Upper lobe of right lung (tissue), 1 donor: ENCODE measurements around the gene JAG2. TPM values are rescaled to one million over a fixed set of nuclear protein-coding genes. Genes with fewer than 3 reads are reported as not detected.

ENCODE experiments used
- ATAC-seq: fragments of 200-7000 bp; cut with Tn5 transposase; one replicate; pipeline ENCODE4 v1.9.1; 2020; ENCODE audit warnings: mild to moderate bottlenecking, moderate library complexity
- DNase-seq: peaks from one replicate; pipeline ENCODE4 v3.0.0-alpha.2; 2020
- H3K27ac ChIP-seq: fragments of 200-600 bp; one replicate; pipeline ENCODE4 v1.8.0; 2022
- H3K27me3 ChIP-seq: fragments of 200-600 bp; one replicate; pipeline ENCODE4 v1.8.0; 2022; ENCODE audit warnings: mild to moderate bottlenecking
- H3K36me3 ChIP-seq: fragments of 200-600 bp; one replicate; pipeline ENCODE4 v1.8.0; 2022
- H3K4me1 ChIP-seq: fragments of 200-600 bp; one replicate; pipeline ENCODE4 v1.8.0; 2022
- H3K4me3 ChIP-seq: fragments of 200-600 bp; one replicate; pipeline ENCODE4 v1.8.0; 2022; ENCODE audit warnings: mild to moderate bottlenecking
- H3K9me3 ChIP-seq: fragments of 200-600 bp; one replicate; pipeline ENCODE4 v1.8.0; 2022
- CTCF ChIP-seq: fragments of 200-600 bp; IDR thresholded peaks from one replicate; pipeline ENCODE4 v1.8.0; 2022; ENCODE audit warnings: antibody characterized with exemption
- intact Hi-C: fragments of 100-400 bp; cut with DNase I; formaldehyde crosslinking; loops from one replicate; pipeline ENCODE4 v1.11.0; 2022
- total RNA-seq: library from RNA; stranded (reverse); fragmentation: NEBNext Ultra II Directional; extraction: Animal tissue kit (Norgen Biotek cat#: 25700); gene quantifications from one replicate; pipeline ENCODE4 v1.2.1, GENCODE V29; 2021
- donor health status: DM: no; HTN: yes; CAD: no; lungs with severe emphysema.

Gene JAG2
- total RNA-seq, 1 donor from 2014 or later, result 31.2 TPM

GRCh38 chr14:105102361-105102870 is 66.2 kb downstream of the JAG2 start:
- TF ChIP-seq CTCF, result no peak
- H3K36me3 ChIP-seq, result no peaks in the 10 kb centered on the region
- intact Hi-C loops, result no loop called here
- H3K27ac ChIP-seq, result no peak overlapping the region
- no peaks in the 10 kb centered on the region for H3K9me3 ChIP-seq
- H3K27me3 ChIP-seq, result peaks cover 16% of the 10 kb centered on the region
- DNase-seq (no peak), ATAC-seq (no peak)
- no peak overlapping the region for H3K4me3 ChIP-seq
- H3K4me1 ChIP-seq, result no peaks in the 10 kb centered on the region

- ATAC-seq, result no peak
- DNase-seq, result no peak
- H3K4me3 ChIP-seq, result no peak overlapping the region
- H3K9me3 ChIP-seq, result no peaks in the 10 kb centered on the region
- no peaks in the 10 kb centered on the region for H3K4me1 ChIP-seq
- no peak overlapping the region for H3K27ac ChIP-seq
- intact Hi-C loops, result no loop called here
- no peak for TF ChIP-seq CTCF
- peaks cover 16% of the 10 kb centered on the region for H3K27me3 ChIP-seq
- H3K36me3 ChIP-seq, result no peaks in the 10 kb centered on the region
These were observed 67.7 kb downstream of the JAG2 start for GRCh38 chr14:105100910-105101309.

- intact Hi-C loops, result loop anchor here (10.0 kb wide), 1 partner anchor 255 kb away; no protein-coding TSS in a partner anchor
- TF ChIP-seq CTCF, result no peak
- DNase-seq (no peak), ATAC-seq (no peak)
- H3K9me3 ChIP-seq, result no peaks in the 10 kb centered on the region
- no peaks in the 10 kb centered on the region for H3K4me1 ChIP-seq
- no peak overlapping the region for H3K4me3 ChIP-seq
- H3K36me3 ChIP-seq, result no peaks in the 10 kb centered on the region
- H3K27me3 ChIP-seq, result peaks cover 8% of the 10 kb centered on the region
- H3K27ac ChIP-seq, result no peak overlapping the region
These were observed 68.8 kb downstream of the JAG2 start for GRCh38 chr14:105099778-105100177.

- peaks cover 5% of the 10 kb centered on the region for H3K4me1 ChIP-seq
- ATAC-seq, result no peak
- no peak for DNase-seq
- no peak for TF ChIP-seq CTCF
- no peaks in the 10 kb centered on the region for H3K9me3 ChIP-seq
- intact Hi-C loops, result loop anchor here (10.0 kb wide), 1 partner anchor 256 kb away; no protein-coding TSS in a partner anchor
- no peak overlapping the region for H3K4me3 ChIP-seq
- no peaks in the 10 kb centered on the region for H3K36me3 ChIP-seq
- H3K27me3 ChIP-seq, result peaks cover 4% of the 10 kb centered on the region
- no peak overlapping the region for H3K27ac ChIP-seq
These were observed 70.3 kb downstream of the JAG2 start for GRCh38 chr14:105098316-105098715.

GRCh38 chr14:105097794-105098127 is 70.8 kb downstream of the JAG2 start:
- no peaks in the 10 kb centered on the region for H3K27me3 ChIP-seq
- DNase-seq (no peak), ATAC-seq (no peak)
- no peaks in the 10 kb centered on the region for H3K36me3 ChIP-seq
- H3K9me3 ChIP-seq, result no peaks in the 10 kb centered on the region
- intact Hi-C loops, result loop anchor here (10.0 kb wide), 1 partner anchor 257 kb away; no protein-coding TSS in a partner anchor
- no peak for TF ChIP-seq CTCF
- H3K4me1 ChIP-seq, result peaks cover 8% of the 10 kb centered on the region
- no peak overlapping the region for H3K27ac ChIP-seq
- no peak overlapping the region for H3K4me3 ChIP-seq
